Activated T-cell treated with anti-CD3 and anti-CD28 coated beads for 1 hour (primary cell): ENCODE measurements around the gene USP47.

Source experiments
- DNase-seq: peaks from one replicate; pipeline ENCODE4 v3.0.0-alpha.2; 2020; ENCODE audit warnings: low read depth

The USP47 gene

DNA sequence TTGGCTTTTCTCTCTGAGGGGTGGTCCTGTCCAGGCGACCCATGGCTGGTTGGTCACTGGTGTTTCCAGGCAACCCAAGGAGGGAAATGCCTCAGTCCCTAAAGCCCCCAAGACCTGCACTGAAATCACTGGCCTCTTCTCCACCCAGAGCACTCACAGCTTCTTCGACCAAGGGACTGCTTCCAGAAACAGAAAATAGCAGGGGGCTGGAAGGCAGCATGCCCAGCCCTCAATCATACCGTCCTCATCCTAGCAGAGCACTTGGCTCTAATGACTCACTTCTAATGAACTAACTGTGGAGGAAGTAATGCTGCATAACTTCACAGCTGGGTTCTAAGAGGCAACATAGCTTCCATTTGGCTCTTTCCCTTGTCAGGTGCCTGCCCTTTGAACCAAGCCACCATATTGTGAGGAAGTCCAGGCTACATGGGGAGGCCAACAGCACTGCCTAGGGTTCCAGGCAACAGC lies 139.1 kb downstream of the USP47 start:
- DNase-seq = no peak

DNA sequence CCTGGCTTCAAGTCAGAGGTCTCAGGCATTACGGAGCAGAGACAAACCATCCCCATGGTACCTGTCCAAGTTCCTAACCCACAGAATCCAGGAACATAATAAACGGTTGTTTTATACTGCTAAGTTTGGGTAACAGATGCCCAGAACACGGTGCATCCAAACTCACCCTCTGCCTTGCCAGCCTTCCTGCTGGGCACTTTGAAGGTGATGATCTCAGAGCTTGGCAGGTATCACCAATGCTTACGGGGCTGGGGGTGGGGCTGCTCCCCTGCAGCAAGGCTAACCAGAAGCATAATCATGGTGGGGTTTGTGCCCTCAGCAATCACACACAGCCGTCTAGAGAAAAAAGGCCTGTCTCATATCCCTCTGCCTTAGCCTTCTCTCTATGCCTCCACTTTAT lies 139.6 kb downstream of the USP47 start:
- DNase-seq = no peak

DNA sequence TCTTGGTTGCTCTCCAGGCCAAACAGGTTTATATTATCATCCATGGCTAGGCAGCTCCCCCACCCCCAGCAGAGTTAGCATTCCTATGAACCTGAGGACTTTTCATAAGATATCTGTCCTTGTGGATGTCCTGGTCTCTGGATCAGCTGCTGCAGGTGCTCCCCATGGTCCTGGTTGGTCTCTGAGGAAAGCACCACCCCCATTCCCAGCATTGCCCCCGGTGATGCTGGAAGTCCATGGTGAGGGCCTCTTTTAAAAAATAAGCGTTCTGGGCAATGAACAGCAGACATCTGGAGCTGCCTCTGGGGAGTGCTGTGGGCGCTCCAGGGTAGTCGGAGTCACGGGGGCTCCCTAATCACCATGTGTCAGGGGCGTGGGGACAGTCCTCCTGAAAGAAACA lies 140.1 kb downstream of the USP47 start:
- DNase-seq = no peak

DNA sequence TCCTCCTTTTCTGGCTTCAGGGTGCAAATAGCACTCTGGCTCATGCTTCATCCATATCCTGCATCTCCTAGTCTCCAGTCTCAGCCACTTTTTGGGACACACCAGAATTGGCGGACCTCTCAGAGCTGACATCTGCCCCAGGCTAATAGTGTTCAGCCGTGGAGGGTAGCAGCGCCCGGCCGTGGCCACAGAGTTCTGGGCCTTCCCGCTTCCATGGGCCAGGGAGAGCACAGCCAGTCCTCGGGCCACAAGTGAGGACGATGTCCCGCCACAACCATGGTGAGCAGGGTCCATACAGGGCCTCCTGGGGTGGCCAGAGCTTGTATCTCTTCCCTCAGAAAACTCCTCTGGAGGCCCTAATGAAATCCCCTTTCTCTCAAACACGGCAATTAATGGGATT lies 140.7 kb downstream of the USP47 start:
- DNase-seq = no peak

DNA sequence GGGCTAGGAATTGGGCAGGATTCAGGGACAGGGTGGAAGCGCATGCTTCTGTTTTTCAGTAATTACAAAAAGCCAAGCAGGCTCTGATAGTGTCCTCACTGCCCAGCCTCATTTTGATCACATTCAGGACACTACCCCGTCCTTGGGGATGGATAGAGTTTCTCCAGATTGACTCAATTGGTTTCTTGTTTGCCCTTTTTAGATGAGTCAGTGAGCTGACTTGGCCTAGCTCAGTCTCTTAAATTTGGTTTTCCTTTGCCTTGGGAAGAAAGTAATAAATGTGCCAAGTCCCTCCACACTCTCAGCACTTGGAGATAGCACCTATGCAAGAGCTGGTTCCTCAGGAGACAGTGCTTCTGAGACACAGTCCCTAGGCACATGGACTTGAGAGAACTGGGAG lies 141.2 kb downstream of the USP47 start:
- no peak for DNase-seq

DNA sequence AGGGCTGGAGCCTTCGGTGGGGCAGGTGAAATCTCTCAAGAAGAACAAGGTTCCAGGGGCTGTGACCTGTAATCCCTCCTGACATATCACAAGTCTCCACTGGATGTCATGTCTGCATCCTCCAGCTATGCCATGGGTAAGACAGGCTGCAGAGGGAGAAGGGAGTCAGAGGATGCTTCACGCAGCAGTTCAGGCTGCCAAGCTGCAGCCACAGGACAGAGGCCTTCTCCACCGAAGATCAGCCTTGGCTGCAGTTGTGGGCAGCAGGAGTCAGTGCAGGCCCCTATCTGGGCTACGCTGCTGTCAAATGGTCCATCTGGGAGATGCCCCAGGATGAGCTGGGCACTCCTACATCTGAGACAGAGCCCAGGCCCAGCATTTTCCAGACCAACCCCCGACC lies 141.7 kb downstream of the USP47 start:
- no peak for DNase-seq

DNA sequence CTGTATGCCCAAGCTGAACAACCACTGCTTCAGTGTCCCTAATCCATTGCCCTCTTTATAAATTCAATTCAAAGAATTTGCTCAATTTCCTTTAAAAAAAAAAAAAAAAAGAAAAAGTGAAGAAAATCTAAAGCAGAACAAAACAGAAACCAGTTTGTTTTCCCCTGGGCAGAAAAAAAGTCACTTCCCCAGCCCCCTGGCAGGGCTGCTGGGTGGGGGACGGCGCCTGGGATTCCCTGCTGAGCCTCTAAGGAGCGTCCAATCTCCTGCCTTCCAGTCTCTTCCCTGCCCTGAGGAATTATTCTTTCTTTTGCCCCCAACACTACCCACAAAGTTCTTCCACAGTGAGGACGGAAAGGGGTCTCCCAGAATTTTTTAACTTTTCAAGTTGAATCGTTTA lies 142.8 kb downstream of the USP47 start:
- no peak for DNase-seq

DNA sequence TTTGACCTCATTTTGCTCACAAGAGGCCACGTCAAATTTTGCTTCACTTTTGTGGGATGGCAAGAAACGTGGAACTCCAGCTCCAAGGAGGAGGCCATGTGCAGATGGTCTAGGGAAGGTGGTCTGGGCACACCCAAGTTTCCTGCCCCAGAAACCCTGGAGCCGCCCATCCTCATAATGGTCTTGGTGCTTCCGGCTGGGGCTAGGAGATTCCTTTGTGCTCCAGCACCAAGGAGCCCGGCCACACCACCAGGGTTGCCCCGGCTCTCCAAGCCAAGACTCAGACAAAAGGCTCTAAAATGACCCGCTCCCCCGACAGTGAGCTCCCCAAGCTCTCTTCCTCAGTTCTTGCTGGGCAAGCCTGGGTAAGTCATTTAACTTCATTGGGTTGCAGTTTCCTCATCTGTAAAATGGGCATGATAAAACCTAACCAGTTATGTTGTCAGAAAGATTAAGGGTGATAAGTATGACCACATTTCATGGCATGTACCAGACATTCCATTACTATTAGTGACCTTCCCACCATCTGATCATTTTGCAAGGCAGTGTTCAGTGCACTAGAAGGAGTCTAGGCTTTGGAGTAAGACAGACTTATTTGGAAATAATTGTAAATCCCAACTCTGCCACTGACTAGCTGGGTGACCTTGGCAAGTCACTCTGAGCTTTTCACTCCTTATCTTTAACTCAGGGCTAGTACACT lies 143.4 kb downstream of the USP47 start:
- no peak for DNase-seq

DNA sequence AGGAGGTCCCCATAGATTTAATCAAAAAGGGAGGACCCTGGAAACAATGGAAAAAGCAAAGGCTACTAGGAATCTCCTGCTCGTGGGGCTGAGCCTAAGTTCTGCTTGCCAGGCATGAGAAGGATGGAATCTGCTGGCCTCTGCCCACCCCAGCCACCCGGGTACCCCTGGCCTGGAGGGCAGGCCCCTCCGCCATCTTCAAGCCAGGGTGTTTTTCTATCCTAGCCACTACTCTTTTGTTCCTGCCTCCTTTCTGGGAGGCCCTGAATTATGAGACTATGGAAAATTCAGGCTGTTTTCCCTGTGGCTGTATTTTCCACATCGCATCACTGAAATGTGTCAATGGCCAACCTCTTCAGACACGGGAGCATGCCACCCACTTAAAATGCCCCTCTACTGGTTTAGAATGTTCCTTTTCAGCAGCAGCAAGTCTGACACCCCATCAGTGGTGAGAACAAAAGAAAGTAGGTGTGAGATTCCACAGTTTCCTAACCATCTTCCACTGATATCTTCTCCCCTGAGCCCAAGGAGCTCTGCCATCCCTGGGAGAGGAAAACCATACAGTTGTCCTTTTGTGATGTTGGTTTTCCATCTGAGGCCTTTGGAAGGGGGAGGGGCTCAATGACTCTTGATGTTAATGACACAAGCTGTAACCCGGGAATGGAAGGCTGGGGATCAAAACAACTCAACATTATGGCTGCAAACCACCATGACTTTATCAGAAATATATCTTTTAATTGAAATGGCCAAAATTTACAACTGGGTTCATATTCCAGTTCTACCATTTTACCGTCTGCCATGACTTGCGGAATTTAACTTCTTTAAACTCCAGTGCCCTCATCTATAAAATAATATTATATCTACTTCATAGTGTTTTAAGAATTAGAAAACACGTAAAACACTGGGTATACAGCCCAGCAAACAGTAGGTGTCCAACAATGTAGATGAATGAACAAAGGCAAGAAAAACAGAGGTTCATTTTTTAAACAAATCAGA lies 144.5 kb downstream of the USP47 start:
- no peak for DNase-seq

DNA sequence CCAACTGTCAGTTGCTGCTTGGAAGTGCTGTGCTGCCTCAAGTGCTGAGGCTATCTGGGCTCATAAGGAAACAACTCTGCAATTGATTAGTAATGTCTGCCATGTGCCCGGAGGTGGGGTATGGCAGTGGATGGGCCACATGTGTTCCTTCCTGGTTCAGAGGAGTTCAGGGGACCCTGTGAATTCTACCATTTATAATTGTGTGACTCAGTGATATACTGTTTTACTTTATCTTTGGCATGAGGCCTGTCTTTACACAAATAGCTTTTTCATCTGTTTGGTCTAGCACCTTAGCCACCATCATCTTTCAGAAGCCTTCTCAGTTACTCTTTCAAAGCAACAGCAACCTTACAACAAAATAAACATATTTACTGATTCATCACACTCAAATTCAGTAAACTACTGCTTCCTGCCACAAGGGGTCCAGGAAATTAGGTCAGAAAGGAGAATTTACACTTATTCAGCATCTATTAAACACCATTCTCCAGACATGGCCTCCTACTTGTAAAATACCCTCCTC lies 145.8 kb downstream of the USP47 start:
- no peak for DNase-seq

DNA sequence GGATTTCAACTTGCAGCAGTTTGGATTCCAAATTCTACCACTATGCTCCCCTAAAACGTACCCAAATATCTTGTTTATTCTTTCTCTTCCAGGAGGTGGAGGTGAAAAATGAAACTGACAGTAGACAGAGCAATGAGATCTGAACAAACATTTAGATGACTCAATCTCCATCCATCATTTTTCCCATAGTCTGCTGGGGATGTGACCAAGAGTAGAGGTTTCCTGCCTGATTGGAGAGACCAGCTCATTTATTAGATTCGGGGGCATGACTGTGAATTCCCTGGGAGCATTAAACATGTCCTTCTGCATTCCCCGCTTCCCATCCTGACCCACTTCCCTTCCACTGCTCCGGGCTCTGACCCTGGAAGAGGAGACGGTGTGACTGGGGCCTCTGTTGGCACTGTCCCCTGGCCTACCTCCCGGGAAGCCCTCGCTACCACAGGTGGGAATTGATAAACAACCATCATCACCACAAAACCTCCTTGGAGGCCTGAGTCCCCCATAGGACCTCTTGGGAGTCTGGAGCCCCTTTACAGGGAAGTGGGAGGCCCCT lies 146.4 kb downstream of the USP47 start:
- no peak for DNase-seq

DNA sequence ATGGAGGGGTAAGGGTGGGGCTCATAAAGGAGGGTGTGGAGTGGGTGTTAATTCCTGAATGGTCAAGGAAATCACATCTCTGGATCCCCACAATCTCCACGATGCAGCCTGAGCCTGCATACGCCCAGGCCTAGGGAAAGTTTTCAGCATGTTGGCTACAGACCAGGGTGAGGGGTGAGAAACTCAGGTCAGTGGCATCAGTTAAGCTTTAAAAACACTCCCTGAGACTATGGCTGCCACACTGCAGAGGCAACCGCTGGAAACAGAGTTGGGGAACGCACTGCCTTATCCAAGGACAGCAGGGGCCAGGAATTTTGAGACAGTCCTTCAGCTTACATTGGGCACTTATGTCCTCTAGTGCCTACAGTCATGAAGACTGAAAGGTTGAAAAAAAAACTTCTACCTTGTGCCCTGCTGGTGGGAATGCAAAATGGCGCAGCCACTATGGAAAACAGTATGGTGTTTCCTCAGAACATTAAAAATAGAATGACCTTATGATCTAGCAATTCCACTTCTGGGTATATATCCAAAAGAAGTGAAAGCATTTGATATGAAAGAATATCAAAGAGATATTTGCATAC lies 147.0 kb downstream of the USP47 start:
- DNase-seq = no peak

DNA sequence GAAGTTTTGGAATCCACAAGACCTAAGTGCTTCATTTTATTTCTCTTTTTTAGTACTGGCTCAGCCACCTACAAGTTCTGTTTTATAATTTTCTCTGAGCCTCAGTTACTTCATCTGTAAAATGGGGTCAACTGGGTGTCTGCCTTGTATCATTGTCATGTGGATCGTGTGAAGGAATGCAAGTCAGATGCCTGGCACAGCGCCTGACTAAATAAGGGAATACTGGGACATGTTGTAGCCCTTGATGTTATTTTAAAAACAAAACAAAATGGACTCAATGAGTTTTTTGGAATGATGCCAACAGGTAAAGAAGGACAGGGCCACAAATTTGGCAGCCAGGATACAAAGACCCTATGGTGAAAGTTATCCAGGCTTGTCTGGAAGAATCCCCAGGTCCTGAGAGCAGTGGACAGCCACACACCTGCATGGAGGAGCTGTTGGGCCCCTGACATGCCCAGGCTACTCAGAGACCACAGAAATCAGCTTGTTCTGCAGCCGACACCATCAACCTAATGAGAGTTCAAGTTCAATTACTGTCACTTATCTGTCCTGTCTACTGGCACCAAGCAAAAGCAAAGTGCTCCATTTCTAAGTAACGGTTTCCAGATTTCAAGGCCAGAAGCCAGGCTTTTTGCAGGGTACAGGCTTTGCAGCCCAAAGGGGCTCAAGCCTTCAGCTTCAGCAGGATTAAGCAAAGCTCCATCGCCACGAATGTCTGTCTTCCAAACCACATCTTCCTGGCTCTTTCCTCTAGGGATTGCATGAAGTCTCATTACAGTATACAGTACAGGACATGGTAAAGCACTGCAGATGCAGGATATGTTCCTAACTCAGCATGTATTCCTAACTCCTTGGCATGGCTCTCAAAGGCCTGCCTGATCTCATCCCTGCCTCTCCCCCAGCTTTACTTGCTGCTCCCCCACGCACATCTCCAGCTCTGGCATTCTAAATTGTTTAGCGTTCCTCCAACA lies 148.3 kb downstream of the USP47 start:
- no peak for DNase-seq

DNA sequence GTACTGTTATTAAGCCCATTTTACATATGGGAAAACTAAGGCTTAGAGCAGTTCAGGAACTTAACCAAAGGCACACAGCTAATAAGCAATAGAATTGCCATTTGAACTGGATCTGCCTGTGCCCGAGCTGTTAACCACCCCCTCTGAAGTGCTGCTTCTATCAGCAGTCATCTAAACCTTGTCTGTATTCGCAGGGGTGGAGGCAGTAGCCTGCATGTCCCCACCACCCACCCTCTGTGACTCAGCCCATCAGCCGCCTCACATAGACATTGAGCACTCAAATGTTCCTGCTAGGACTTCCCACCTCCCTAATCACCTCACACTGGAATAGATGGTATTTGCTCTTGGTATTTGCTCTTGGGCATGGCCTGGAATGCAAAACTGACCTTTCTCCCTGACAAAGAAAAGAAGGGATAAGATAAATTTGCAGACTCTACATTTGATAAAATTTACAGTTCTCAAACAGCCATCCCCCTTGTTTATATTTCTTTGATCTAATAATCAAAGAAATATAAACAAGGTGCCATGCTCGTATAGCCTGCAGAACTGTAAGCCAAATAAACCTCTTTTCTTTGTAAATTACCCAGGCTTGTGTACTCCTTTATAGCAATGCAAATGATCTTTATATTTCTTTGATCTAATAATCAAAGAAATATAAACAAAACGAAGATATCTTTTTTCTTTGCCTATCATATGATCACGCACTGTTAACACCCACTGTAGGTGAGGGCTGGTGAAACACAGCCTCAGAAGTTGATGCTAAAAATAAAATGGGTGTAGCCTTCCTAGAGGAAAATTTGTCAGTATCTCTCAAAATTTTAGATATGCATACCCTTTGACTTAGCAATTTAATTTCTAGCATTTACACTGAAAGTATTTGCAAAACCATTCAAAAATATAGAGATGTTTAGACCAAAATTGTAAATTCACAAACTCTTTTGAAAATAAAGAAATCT lies 150.8 kb downstream of the USP47 start:
- DNase-seq = no peak

DNA sequence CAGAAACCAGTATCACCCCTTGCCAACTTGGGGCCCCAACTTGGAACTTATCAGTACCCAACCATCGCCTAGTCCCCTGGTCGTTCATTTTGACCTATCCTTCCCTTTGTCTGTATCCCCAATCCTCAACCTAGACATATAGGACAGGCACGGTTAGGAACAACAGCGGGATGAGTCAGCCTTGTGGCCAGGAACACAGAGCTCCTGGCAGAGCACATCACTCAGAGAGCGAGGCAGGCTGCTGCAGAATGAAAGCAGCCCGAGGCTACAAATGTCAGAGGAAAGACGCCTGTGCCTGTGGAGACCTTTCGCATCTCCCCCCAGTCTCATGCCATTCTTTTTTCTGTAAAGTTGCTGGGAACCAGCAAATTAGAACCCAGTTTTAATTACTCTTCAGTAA lies 152.1 kb downstream of the USP47 start:
- DNase-seq = no peak

DNA sequence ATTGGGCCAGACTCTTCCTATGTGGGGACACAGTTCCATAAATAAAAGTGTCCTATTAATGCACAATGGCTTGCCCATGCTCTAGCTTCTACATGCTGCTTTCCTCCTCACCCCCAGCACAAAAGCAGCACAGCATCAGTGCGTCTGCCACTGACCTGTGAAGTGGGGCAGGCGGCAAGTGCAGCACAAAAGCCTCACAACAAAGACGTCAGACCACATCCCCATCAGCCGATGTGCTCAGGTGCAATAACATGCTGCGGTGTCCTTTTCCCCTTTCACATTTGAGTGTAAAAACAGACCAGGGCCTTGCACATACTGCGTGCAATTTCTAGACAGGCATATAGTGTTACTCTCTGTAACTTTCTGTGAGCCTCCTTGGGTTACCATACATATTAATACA lies 153.8 kb downstream of the USP47 start:
- no peak for DNase-seq

DNA sequence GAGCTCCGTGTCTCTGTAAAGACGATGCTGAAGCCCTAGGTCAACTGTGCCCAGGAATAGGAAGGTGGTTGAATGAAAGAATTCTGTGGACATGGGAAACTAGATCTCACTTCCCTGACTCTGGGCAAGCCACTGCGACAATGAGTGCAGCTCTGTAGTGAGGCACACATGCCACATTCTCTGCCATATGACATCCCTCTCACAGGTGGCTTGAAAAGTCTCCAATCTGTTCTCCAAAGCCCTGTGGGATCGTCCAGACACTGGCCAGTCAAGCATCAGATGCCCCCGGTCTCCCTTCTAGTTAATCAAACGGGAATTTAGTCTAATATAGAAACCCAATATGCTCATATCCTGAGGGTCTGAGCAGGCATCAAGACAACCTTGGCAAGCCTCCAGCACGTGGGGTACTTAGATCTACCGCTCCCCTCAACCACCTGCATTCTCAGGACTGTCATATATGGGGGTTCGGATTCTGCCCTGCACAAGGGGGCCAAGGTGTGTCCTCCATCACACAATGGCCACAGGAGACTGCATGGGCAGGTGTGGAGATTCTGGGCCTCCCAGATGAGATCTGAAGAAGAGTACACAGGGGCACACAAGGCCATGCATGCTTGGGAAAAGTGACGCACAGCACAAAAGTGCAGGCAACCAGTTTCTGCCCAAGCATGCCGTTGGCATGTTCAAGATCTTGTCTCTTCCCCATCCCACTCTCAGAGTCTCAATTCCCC lies 154.7 kb downstream of the USP47 start:
- no peak for DNase-seq

DNA sequence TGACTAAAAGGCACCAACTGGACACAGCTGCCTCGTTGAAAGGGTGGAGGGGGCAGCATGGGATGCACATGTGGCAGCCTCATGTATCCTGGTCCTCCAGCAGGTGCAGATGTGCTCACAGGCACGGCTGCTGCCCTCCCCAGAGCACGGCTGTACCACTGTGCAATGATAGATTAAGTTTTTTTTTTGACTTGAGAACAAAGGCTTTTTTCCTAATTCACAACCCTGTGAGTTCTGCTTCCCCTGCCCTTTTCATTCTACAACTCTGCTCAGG lies 155.2 kb downstream of the USP47 start:
- DNase-seq = no peak

DNA sequence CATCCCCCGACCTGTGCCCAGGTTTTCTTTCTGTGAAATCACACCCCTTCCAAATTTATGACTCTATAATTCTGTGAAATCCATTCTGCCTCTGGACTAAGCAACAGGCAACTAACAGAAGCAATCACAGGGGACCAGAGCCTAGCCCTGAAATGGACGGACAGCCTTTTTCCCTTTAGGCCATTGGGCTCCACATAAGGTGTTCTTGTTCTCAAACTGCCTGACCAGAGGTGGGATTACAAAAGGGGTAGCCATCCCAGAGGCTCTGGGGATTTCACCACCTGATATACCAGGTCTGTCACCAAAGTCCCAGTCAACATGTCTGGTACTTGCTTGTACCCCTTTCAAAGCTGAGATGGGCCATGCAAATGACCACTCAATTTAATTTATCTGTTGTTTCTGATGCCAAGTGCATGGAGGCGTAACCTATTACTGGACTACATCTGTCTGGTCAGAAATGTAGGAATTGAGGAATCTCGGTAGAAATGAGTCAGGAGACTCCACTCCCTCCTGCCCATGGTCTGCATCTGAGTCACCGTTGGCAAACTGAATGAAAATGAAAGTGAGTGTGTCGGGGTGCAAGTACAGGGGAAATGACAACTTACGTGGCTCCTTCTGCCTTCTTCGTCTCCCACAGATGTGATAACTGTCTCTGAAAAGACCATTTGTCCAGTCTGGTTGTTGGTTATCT lies 156.5 kb downstream of the USP47 start:
- no peak for DNase-seq
